NCI-H1417 treated with DMSO at 0.1 percent for 48 hours (cell line): ENCODE data around the gene ERVK3-1.
"Not testable (repeated sequence)": the region's sequence is repeated elsewhere in the genome, so short reads cannot be mapped to it uniquely, and the experiment has no call there.

Experiments
- DNase-seq: peaks from one replicate; lab custom pipeline; 2025; lab: John Stamatoyannopoulos, UW

ERVK3-1 gene

DNA sequence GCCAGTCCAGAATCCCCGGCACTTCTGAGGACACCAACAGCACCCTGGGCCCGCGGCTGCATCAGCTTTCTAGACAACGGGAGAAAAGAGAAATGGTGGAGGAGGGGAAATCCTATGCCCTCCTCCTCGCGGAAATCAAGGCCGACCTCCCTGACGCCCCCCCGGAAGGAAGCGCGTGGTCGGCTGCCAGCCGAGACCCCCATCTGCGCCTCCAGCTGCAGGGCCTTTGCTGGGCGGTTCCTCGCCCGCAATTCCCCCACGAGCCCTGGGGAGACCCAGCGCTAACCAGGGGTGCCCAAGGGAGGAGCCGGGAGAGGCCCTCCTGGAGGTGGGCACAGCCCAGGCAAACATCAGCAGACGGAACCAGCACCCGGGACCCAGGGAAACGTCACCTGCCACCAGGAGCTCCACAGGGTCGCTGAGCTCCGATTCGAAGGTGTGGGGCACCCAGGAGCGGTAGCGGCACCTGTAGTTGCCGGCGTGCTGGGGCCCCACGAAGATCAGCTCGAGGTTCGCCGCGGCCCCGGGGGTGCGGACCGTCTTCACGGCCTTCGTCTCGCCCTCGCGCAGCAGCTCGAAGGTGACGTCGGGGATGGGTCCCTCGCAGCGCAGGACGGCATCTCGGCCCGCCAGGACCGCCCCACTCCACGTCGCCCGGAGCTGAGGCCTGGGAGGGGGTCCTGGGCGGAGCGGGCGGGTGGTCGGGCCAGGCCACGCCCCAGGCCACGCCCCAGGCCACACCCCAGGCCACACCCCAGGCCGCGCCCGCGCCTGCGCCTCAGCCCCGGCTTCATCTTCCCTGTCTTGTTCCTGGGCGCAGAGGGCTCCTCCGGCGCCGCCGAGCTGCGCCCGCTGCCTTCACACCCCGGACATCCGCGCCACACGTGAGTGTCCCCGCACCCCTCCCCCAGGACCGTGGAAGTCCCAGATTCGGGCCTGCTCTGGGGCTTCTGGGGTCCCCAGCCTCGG is 42.1 kb downstream of the ERVK3-1 start:
- DNase-seq: no peak

DNA sequence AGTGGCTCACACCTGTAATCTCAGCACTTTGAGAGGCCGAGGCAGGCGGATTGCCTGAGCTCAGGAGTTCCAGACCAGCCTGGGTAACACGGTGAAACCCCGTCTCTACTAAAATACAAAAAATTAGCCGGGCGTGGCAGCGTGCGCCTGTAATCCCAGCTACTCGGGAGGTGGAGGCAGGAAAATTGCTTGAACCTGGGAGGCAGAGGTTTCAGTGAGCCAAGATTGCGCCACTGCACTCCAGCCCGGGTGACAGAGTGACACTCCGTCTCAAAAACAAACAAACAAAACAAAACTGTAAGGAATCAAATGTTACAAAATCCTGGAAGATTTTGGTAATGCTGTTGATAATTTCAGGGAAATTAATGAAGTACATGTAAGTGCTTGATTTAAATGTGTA is 42.9 kb downstream of the ERVK3-1 start:
- DNase-seq: not testable (repeated sequence)

DNA sequence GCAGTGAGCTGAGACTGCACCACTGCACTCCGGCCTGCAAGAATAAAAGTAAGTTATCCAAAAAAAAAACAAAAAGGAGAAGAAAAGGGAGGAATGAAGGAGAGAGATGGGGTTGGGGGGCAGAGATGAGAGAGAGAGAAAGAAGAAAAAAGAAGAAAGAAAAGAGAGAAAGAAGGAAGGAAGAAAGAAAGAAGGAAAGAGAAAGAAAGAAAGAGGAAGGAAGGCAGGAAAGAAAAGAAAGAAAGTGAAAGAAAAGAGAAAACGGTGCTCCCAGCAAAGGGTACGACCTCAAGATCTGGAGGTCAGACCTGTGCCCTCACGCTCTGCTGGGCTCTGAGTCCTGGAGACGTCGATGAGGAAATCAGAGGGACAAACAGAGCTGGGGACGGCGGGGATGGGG is 44.4 kb downstream of the ERVK3-1 start:
- no peak for DNase-seq

DNA sequence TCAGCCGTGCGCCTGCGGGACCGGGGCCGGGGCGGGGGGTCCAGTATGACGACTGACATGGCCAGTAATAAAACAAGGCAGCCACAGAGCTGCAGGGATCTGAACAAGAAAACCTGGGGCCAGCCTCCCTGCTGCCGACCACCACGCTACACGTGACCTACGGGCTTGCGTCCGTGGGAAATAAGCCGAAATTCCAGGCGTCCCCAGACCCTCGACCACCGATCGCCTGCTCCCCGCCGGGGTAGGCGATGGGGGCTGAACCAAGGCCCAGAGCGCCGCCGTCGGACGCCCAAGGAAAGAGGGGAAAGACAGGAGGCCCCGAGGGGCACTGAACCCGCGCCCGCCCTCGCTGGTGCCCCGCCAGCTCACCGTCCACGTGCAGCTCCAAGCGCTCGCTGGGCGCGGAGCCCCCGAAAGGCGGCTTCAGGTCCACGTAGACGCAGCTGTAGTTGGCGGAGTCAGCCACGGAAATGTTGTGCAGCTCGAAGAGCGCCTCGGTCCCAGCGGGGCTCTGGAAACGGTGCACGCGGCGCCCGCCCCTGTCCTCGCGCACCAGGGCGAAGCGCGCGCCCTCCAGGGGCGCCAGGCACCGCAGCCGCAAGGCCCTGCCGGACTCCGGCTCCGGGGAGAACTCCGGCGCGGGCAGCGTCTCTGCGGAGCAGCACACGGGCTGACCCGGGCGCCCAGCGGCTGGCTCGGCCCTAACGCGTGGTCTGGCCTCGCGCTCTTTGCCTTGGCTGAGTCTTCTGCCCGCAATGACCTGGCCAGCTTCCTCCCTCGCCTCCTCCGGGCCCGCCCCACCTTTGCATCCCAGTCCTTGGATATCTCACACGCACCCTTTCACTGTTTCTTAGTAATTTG is 45.1 kb downstream of the ERVK3-1 start:
- no peak for DNase-seq

DNA sequence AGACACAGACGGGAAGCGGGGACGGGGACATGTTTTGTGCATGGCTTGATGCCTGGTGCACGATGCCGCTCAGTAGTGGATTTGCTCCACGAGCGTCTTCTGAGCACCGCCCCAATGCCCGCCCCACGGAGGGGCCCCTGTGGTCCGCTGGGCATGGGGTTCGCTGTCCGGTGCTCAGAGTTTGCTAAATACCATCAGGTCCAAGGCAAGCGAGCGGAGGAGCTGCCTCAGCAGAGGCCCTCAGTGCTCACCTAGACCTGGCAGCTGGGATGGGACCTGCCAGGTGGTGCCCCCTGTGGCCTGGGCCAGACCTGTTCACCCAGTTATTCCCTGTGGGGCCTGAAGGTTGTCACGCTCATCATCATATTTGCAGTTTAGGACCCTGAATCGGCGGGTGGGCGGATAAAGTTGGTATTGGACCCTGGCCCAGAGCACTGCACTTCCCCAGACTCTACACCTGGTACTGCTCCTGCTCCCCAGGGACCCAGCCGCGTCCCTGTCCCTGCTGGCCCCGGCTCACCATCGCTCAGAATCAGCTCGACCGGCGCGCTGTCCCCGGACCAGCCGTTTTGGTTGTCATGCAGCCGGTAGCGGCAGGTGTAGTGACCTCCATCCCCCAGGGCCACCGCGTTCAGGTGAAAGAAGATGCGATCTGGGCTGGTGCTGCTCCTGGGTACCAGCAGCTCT is 45.8 kb downstream of the ERVK3-1 start:
- no peak for DNase-seq

DNA sequence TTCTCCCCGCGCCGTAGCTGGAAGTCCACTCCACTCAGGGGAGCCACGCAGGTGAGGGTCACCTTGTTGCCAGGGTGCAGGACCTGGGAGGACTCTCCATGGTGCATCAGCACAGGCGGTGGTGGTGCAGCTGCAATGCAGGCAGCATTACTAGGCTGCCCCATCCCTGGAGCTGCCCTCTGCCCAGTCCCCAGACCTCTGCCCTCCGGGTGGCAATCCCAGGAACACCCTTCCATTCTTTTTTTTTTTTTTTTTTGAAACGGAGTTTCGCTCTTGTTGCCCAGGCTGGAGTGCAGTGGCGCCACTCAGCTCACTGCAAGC is 46.3 kb downstream of the ERVK3-1 start:
- DNase-seq: no peak

DNA sequence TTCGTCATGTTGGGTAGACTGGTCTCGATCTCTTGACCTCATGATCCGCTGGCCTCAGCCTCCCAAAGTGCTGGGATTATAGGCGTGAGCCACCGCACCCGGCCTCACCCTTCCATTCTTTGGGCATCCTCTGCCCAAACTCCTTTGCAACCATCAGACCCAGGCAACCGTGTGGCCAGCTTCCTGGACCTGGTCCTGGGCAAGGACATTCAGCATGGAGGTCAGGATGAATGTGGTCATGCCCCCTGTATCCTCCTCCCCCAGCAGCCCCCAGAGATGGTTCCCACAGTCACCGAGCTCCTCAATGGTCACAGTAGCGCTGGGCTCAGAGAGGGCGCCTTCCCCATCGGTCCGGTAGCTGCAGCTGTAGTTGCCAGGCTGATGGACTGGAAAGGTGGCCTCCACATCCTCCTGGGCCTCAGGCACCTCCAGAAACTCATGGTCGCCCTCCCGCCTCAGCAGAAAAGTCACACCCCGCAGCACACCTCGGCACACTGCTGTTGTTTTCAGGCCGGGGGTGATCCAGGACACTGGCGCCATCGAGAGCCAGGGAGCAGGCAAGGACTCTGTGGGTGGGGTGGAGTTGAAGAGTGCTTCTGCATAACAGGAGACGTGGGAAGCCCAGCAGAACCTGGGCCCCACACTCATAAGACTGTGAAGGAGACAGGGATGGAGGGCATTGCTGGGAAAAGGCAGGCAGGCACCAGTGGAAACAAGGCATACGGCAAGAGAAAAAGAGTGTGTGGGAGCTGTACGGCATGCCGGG is 47.0 kb downstream of the ERVK3-1 start:
- DNase-seq: no peak

DNA sequence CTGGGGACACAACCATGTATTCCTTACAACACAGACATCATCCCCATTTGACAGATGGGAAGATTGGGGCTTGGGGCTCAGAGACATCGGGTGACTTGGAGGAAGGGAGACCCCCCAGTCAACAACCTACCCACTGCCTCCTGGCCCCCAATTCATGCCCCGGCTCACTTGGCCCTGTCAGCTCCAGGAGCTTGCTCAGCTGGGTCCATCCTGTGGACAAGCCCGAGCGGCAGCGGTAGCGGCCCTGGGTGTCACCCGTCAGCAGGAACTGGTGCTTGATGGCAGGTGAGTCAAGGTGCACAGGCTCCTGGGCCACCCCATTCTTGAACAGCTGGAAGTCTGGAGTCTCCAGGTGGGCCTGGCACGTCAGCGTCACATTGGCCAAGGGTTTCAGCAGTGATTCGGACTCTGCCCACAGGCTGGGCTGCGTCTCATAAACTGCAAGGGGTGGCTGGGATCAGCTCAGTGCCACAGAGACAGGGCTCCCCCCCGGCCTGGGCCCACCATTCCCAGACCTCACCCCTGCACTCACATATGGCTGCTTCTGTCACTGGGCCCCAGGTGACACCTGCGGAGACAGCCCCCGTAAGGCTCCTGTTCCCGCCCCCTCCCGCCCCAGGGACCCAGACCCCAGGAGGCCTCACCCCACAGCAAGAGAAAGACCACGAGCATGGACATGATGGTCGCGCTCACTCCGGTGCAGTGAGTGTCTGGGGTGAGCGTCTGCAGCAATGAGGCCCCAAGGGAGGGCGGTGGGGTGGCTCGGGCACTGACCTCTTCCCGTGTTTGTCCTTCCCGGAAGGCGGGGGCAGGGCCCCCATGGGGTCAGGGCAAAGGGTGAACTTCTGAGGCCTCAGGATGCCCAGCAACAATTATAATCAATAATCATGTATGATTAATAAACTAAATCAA is 47.8 kb downstream of the ERVK3-1 start, which contains the start of gene A1BG:
A1BG (minus strand) TSS at position 733 of the 912 bp plus-strand sequence; CDS start at position 678, 55 bp downstream.
- DNase-seq: no peak

DNA sequence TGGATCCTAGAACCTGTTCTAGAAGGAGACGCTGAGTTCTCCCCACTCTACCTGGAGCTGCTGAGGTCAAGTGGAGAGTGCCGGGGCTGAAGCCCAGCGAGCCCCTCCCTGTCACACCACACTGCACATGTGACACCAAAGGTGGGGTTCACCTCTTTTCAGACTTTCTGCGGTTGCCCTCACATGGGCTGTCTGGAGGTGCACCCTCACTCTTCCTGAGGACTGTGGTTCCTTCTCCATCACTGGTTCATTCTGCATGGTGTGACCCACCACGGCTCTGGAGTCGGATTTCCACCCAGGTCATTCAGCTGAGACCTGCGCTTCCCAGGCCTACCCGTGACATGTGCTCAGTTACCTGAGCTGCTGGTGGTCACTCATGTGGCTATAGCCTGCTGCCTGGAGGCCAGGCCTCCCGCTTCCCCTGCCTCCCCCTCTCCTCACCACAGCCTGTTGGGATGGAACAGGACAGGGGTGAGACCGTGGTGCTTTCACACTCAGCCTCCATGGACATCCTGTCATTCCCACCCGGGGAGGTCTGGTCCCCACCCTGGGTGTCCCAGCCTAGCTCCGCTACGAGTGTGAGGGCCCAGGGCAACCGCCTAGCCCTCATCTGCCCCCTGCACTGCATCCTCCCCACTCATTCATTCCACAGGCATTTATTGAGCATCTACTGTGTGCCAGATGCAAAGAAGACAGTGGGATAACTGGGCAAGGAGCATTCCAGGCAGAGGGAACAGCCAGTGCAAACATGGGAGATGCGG is 48.7 kb downstream of the ERVK3-1 start:
- DNase-seq: no peak

DNA sequence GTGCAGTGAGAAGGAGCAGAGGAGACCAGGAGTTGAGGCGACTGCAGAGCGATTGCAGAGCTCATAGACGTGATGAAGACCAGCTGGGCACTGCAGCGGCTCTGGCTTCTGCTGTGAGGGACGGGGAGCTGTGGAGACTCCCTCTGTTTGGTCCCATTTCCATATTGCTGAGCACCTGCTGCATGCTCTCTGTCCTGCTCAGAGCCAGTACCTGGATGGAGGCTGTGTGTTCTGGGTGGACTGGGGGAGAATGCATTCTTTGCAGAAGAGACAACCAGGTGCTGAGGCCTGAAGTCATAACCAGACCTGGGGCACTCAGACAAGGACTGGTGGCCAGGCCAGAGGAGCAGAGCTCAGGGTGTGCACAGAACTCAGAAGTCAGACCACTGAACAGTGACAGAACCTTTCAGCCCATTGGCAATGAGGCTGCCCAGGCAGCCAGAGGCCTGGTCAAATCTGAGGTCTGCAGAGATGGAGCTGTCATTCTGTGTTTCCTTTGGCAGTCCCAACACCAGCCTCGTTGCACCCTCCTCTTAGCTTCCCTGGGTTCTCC is 49.4 kb downstream of the ERVK3-1 start:
- DNase-seq: no peak

DNA sequence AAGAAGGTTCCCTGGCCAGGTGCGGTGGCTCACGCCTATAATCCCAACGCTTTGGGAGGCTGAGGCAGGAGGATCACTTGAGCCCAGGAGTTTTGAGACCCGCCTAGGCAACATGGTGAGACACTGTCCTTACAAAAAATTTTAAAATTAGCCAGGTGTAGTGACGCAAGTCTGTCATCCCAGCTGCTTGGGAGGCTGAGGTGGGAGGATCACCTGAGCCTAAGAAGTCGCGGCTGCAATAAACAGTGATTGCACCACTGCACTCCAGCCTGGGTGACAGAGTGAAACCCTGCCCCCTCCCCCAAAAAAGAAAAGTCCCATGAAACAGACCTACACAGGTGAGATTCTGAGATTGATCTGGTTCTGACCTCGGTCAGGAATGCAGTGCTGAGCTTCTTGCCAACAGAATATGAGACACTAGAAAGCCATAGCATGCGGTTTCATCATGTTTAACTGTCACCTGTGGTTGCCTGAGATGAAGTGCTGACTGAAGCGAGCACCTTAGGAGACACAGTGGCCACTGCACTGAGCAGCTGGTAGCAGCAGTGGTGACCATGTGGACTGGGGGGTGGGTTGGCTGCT is 50.1 kb downstream of the ERVK3-1 start:
- DNase-seq: no peak

DNA sequence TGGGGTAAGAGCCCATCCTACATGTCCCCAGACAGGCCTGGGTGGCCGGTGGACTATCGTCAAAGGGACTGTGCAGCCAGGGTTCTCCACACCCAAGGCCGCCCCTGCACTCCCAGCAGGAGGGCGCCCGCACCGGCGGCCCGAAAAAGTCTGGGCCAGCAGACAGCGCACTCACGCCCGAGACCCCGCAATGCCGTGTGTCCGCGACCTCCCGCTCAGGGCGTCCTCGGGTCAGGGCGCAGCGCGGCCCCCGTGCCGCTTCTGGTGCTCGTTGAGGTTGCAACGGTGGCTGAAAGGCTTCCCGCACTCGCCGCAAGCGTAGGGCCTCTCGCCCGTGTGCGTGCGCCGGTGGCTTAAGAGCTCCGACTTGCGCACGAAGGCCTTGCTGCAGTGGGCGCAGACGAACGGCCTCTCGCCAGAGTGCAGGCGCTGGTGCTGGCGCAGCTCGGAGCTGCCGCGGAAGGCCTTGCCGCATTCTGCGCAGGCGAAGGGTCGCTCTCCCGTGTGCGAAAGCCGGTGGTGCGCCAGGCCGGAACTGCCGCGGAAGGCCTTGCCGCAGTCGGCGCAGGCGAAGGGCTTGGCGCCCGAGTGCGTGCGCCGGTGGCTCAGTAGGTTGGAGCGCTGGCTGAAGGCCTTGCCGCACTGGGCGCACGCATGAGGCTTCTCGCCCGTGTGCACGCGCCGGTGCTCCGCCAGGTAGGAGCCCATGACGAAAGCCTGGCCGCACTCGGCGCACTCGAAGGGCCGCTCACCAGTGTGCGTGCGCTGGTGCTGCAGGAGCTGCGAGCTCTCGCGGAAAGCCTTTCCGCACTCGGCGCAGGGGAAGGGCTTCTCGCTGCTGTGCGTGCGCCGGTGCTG is 51.0 kb downstream of the ERVK3-1 start:
- no peak for DNase-seq

DNA sequence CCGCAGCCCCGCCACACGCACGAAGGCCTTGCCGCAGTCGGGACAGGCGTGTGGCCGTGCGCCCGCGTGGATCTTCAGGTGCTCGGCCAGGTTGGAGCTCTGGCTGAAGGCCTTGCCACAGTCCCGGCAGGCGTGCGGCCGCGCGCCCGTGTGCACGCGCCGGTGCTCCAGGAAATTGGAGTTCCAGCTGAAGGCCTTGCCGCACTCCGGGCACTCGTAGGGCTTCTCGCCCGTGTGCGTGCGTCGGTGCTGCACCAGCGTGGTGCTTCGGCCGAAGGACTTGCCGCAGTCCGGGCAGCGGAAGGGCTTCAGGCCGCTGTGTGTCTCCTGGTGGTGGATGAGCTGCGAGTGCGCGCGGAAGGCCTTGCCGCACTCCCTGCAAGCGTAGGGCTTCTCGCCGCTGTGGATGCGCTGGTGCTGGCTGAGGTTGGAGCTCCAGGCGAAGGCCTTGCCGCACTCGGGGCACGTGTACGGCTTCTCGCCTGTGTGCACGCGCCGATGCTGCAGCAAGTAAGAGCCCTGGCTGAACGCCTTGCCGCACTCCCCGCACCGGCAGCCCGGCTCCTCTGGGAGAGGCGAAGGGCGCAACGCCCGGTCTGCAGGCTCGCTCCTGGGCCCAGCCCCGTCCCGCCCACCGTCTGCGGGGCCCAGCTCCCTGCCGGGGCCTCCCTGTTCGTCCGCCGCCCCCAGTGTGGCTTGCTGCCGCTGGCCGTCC is 51.7 kb downstream of the ERVK3-1 start:
- DNase-seq: no peak

DNA sequence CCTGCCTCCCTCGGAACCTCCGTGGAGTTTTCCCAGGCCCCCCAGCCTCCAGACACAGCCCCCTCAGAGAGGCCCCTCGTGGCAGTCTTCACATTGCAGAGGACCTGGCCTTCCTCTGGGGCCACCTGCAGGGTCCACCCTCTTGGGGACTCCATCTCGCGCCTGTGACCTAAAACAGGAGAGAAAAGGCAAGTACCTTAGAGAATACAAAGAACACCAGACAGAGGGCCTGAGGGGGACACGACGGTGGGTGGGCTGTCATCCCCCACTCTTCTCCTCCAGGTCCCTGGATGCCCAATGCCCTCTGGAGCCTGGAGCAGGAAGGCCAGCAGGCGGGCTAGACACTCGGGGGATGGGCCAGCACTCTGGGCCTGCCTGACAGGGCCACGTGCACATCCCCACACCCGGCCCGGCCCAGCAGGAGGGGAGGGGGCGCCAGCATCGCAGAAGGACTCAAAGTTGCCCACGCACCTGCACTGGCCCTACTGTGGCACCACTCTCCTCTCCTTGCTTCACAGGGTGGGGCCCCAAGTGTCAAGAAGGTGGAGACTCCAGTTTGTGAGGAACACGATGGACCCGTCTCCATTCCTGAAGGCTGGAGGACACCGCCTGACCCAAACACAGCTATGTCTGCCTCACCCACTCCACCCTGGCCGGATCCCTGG is 52.4 kb downstream of the ERVK3-1 start:
- DNase-seq: no peak

DNA sequence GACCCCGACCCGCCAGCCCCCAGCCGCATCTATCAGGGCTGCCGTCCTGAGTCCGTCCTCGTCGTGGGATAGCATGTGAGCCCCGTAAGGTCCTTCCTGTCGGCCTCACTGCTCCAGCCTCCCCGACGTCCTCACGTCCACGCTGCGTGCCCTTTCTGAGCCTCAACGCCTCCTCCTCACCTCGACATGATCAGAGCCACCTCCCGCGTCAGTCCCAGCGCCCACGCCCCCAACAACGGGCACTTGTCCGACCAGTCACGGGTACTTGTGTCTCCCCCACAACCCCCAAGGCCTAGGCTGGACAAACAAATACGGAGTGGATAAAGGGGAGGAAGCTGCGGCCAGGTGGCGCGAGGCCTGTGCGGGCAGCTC is 56.7 kb downstream of the ERVK3-1 start:
- no peak for DNase-seq

DNA sequence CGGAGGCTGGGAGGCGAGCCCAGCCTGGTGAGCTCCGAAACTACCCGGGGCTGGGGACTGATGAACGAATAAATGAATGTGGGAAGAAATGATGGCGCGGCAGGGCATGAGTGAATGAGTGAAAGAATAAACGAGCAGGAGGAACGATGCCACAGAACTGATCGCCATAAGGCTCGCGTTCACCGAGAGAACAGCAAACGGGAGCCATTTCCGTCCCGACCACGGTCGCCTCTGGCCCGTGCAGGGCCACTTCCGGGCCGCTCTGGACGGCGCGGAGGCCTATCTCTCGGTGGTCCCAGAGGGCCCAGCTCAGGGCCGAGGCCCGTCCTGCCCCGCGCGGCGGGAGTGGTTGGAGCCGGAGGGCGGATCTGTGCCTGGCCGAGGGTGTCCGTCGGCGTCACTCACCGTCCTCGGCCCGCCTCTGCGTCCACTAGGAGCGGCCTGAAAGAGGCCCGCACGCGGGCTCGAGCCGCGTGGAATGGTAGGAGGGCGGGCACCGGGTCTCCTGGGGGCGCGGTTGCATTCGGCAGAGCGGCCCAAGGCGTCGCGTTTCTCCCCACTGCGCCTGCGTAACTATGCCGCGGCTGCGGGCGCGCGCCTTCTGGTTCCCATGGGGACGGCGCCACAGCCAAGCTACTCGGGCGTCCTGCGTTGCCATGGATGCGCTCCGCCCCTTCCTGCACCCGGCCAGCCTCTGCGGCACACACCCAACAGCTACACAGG is 57.3 kb downstream of the ERVK3-1 start, which contains the start of gene ZNF497:
ZNF497 (minus strand) TSS at position 480 of the 723 bp plus-strand sequence. CDS start 5,116 bp downstream, outside the sequence.
- DNase-seq: peak; percentile 87
